ENCODE data around the gene TTC34.

GRCh38 chr1:2589431-2590232 is 211.9 kb downstream of the TTC34 start:
- TF ChIP-seq CTCF (IDR thresholded peaks at IDR 0.05) (no peak), EP300 (IDR thresholded peaks at IDR 0.05) (no peak), POLR2AphosphoS5 (IDR thresholded peaks at IDR 0.05) (no peak), POLR2A (IDR thresholded peaks at IDR 0.05) (no peak)

All from gastroesophageal sphincter (tissue), 3 donors.